ENCODE measurements around the gene TLDC2.
"Not testable (repeated sequence)": the region's sequence is repeated elsewhere in the genome, so short reads cannot be mapped to it uniquely, and the experiment has no call there.

TLDC2 gene

GRCh38 chr20:36871640-36872570 is 4.0 kb upstream of the TLDC2 start:
- no peak for DNase-seq

DNA sequence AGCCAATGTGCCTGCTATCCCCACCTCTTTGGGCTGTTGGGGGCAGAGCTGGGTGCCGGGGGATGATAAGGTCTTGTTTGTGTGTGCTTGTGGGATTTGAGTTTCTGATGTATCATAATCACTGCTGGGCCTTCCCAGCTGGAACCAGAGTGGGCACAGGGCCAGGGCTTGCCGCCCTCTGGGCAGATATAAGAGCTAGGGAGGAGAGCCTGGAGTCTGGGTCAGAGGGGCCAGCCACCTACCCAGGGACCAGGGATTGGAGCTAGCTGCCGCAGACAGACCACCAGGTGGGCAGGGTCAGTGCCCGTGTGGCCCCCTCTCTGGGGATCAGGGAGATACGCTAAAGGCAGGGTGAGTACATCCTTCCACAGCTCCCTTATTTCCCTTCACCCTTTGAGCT is 3.1 kb upstream of the TLDC2 start:
- no peak for DNase-seq

DNA sequence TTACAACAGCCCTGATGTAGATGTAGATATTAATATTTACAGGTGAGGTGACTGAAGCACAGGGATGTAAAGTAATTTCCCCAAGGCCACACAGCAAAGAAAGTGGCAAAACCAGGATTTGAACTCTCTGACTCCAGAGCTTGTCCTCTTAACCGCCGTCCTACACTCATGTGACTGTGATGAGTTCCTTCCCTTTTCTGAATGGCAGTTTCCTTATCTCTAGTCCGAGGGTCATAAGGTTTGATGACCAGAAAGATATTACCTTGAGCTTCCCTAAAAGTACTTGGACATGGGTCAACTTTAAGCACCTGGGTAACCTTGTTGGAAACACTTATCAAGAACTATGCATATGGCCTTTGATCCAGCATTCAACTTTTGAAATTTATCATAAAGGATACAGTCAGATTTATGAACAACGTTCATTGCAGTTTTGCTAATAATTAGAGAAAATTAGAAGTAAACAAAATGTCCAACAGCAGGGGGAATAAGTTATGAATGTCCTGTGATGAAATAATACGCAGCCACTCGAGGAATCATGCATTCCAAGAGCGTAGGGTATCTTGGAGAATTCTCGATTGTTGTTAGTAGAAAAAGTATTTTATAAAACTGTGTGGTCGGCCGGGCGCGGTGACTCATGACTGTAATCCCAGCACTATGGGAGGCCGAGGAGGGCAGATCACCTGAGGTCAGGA is 2.3 kb upstream of the TLDC2 start:
- no peak for DNase-seq

- DNase-seq: not testable (repeated sequence)
Observed at GRCh38 chr20:36875093-36875492, 845 bp upstream of the TLDC2 start.

GRCh38 chr20:36876473-36876833 is 515 bp downstream of the TLDC2 start:
- no peak for DNase-seq

- DNase-seq: no peak
Observed at GRCh38 chr20:36878941-36879340, 3.0 kb downstream of the TLDC2 start.

DNA sequence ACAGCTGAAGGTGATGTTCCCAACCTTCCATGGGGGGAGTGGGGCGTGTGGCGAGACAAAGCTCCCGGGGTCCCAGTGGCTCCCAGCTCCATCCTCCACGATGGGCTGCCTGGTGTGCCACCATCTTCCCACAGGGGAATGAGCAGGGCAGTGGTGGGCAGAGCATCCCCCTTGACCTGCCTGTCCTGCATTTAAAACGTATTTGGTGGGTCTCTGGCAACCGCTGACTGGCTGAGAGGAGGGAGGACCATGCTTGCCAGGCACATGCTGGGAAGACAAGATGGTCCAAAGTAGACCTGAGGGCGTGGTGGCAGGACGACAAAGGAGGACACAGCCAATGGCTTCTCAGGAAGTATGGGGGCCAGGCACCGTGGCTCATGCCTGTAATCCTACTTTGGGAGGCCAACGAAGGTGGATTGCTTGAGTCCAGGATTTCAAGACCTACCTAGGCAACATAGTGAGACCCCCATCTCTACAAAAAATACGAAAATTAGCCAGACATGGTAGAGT is 4.9 kb downstream of the TLDC2 start:
- no peak for DNase-seq

GRCh38 chr20:36881331-36881730 is 5.4 kb downstream of the TLDC2 start:
- DNase-seq: no peak

DNA sequence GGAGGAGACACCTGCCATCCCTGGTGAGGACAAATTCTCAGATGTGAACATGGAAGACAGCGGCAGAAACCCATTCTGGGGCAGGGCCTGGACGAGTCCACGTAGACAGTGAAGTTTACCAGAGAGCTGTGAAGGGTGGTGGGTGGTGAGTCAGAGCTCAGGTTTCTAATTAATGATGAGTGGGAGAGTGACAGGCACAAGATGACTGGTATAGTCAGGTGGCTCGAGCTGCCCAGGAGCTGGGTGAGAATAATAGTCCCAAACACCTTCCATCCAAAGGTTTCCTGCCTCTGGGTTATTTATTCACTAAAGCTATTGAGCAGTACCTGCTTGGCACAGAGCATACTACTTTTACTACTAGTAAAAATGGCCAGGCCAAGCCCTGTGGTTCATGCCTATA is 6.0 kb downstream of the TLDC2 start:
- DNase-seq: no peak

- DNase-seq: no peak
Observed at GRCh38 chr20:36883977-36884535, 8.1 kb downstream of the TLDC2 start.

GRCh38 chr20:36885356-36885755 is 9.4 kb downstream of the TLDC2 start:
- peak; percentile 26 to 57 for DNase-seq

- peak; percentile 59 to 82 for DNase-seq
Observed at GRCh38 chr20:36886859-36887751, 11.2 kb downstream of the TLDC2 start.

DNA sequence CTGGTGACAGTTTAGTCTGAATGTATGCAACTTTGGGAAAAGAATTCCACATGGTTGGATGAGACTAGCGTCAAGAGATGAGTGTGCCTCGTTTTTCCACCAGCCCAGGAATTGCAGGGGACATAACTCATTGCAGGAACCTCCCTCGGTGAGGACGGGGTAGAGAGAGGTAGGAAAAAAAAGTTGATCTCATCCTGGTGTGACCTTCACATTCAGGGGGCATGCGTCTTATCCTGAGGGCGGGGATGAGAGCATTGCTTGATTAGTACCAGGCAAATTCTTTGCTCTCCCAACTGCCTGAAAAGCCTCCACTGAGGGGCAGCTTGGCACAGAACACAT is 11.8 kb downstream of the TLDC2 start:
- no peak for DNase-seq

GRCh38 chr20:36888880-36889516 is 13.1 kb downstream of the TLDC2 start:
- DNase-seq: no peak

GRCh38 chr20:36890586-36890985 is 14.6 kb downstream of the TLDC2 start:
- no peak for DNase-seq

DNA sequence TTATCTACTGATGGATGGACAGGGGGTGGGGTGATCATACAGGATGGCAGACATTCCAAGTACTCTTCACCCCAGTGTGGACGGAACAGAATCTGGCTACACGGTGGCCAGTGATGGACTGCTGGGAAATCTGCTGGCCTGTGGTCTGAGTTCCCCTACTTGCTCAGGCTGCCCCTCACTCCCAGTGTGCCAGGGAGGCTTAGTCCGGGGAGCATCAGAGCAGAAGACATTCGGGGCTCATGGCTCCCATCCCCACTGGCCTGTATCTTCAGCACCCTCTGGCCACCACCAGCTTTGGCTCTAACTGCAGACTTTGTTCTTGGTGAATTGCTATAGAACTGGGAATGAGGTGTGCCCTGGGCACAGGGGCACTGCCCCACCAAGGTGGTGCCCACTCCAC is 15.3 kb downstream of the TLDC2 start:
- no peak for DNase-seq

GRCh38 chr20:36893801-36894200 is 17.9 kb downstream of the TLDC2 start:
- no peak for DNase-seq

DNA sequence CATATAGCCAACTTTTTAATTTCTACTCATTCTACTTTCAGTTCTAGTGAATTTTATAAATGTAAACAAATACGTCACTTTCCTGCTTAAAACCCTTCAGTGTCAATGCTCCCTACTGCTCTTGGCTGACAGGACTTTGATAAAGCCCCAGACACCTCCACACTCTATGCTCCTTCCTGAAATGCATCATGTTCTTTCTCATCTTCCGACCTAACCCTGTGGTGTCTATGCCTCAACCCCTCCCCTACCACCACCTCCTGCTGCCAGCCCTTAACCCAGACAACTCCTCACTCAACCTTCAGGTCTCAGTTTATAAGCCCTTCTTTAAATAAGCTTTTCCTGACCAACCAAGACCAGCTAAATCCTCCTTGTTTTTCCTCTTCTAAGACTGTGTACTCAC is 19.1 kb downstream of the TLDC2 start:
- DNase-seq: no peak

GRCh38 chr20:36904690-36905089 is 28.8 kb downstream of the TLDC2 start:
- no peak for DNase-seq

- not testable (repeated sequence) for DNase-seq
Observed at GRCh38 chr20:36905566-36905965, 29.6 kb downstream of the TLDC2 start.

- DNase-seq: not testable (repeated sequence)
Observed at GRCh38 chr20:36906086-36906485, 30.1 kb downstream of the TLDC2 start.

DNA sequence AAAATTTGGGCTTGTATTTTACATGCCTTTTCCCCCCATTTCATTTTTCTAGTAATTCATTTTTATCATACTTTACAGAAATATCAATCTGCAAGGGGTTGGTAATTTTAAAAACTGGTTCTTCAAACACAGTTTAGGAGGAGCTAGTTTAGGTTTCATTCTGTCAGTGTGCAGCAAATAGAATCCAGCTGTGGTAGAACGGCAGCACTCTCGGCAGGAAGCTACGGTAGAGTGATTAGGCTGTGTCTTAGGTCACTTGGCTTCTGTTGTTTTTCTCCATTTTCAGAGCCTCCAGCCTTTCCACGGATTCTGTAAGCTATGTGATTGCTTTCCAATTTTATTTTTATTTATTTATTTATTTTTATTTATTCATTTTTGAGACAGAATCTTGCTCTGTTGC is 32.7 kb downstream of the TLDC2 start:
- no peak for DNase-seq

Data from SW 1271 (cell line).